Measurements from ENCODE around the gene PCDHGC3.

Gene PCDHGC3

DNA sequence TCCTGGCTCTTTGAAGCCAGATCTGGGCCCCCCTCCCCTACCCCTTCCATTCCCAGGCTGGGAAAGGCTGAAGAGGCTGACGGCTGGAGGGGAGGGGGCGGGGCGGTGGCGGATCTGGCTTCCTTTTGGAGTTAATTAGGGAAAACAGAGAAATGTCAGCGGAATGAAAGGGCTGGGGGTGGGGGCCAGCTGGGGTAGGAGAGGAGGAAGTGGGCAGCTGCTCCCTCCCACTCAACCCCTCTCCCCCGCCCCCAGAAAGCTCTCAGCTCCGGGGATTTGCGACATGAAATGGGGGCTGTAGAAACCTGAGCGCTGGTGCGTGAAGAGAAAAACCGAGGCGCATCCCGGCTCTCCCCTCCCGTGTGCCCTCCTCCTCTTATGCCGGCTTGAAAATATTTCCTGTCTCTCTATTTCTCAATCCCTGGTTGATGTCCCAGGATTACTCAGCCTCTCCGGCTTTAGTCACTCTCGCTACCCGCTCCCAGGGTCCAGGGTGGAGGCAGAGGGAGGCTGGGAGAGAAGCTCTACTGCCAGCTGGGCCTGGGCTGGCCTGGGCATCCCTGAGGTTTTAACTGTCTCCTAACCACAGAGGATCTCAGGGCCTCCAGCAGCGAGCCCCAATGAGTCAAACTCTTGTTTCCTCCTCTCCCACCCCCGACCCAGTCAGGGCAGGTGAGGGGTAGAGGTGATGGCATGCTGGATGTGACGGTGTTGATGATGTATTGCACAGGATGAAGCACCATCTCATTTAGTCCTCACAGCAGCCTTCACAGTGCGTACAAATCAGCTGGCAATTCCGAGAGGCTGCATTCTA lies 33.2 kb downstream of the PCDHGC3 start:
- DNase-seq = peak; percentile 12

DNA sequence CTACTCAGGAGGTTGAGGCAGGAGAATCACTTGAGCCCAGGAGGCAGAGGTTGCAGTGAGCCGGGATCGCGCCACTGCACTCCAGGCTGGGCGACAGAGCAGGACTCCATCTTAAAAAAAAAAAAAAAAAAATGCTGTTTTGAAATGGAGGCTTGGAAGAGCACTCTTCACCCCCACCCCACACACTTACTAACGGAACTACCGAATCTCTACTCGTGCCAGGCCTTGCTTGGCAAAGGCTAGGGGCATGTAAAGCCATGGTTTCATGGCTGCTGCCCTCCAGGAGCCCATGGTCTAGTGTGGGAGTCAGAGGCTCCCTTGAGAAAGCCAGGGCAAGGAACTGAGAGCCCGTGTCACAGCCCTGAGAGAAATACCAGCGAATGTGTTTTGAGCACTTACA lies 34.4 kb downstream of the PCDHGC3 start:
- no peak for DNase-seq

DNA sequence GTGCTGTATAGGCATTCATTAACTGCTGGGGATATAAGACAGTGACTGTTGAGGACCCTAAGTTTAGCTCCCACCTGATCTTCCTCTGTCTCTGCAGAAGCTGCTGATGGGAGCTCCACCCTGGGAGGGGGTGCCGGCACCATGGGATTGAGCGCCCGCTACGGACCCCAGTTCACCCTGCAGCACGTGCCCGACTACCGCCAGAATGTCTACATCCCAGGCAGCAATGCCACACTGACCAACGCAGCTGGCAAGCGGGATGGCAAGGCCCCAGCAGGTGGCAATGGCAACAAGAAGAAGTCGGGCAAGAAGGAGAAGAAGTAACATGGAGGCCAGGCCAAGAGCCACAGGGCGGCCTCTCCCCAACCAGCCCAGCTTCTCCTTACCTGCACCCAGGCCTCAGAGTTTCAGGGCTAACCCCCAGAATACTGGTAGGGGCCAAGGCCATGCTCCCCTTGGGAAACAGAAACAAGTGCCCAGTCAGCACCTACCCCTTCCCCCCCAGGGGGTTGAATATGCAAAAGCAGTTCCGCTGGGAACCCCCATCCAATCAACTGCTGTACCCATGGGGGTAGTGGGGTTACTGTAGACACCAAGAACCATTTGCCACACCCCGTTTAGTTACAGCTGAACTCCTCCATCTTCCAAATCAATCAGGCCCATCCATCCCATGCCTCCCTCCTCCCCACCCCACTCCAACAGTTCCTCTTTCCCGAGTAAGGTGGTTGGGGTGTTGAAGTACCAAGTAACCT lies 35.3 kb downstream of the PCDHGC3 start:
- DNase-seq = no peak

DNA sequence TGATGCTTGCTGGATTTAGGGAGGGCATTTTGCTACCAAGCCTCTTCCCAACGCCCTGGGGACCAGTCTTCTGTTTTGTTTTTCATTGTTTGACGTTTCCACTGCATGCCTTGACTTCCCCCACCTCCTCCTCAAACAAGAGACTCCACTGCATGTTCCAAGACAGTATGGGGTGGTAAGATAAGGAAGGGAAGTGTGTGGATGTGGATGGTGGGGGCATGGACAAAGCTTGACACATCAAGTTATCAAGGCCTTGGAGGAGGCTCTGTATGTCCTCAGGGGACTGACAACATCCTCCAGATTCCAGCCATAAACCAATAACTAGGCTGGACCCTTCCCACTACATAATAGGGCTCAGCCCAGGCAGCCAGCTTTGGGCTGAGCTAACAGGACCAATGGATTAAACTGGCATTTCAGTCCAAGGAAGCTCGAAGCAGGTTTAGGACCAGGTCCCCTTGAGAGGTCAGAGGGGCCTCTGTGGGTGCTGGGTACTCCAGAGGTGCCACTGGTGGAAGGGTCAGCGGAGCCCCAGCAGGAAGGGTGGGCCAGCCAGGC lies 36.1 kb downstream of the PCDHGC3 start:
- no peak for DNase-seq

DNA sequence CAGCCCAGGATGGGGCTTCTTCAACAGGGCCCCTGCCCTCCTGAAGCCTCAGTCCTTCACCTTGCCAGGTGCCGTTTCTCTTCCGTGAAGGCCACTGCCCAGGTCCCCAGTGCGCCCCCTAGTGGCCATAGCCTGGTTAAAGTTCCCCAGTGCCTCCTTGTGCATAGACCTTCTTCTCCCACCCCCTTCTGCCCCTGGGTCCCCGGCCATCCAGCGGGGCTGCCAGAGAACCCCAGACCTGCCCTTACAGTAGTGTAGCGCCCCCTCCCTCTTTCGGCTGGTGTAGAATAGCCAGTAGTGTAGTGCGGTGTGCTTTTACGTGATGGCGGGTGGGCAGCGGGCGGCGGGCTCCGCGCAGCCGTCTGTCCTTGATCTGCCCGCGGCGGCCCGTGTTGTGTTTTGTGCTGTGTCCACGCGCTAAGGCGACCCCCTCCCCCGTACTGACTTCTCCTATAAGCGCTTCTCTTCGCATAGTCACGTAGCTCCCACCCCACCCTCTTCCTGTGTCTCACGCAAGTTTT lies 36.7 kb downstream of the PCDHGC3 start:
- peak; percentile 45 for DNase-seq

DNA sequence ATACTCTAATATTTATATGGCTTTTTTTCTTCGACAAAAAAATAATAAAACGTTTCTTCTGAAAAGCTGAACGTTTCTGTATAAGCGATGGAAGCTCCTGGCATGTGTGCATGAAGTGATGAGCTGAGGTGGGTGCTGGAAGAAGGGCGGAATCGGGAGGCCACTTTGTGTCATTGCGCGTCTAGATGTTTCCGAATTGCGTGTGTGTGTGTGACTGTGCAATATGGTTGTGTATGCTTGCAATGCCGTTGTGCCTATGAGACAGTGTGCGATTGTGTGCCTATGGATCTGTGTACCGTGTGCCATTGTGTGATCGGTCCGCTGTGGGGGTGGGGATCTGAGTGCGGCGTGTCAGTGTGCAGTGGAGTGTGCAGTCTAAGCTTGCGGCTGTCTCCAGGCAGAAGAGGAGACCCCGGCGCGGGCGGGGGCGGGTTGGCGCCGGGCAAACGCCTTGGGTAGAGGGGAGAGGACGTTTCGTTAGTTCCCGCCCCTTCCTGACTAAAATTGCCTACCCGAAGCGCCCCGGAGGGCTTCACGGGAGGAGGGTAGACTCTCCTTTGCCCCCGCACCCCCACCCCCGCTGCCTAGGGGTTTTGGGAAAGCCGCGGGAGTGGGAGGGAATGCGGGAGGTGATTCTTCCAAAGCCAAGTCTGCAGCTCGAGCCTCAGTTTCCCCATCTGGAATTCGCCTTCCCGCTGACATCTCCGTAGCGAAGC lies 37.3 kb downstream of the PCDHGC3 start:
- DNase-seq = peak; percentile 56

DNA sequence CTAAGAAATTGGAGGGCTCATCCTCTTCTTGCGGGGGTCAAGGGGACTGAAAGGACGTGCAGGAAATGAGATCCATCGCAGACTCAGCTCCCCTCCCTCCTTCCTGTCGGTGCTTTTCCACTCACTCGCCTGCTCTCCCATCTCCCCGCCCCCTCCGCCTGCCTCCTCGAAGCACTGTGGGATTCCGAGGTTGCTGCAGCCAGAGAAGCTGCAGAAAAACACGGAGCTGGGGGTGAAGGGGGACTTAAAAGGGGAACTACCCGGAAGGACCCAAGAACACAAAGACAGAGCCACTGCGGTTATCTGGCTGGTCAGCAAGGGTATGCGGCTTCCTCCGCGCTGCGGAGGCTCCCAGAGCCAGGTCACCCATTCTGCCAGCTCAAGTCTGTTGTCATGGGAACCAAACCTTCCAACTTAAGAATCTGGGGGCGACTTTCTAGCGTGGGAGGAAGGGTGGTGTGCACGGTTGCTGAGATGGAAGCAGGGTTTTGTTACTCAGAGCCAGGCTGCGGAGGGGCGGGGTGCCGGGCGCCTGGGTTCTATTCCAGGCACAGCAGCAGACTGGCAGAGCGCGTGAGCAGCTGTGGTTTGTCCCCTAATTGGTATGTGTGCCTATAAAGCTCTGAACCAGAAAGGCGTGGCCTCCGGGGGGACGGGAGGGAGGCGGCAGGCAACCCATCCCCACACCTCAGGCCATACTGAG lies 38.0 kb downstream of the PCDHGC3 start:
- peak; percentile 54 for DNase-seq

DNA sequence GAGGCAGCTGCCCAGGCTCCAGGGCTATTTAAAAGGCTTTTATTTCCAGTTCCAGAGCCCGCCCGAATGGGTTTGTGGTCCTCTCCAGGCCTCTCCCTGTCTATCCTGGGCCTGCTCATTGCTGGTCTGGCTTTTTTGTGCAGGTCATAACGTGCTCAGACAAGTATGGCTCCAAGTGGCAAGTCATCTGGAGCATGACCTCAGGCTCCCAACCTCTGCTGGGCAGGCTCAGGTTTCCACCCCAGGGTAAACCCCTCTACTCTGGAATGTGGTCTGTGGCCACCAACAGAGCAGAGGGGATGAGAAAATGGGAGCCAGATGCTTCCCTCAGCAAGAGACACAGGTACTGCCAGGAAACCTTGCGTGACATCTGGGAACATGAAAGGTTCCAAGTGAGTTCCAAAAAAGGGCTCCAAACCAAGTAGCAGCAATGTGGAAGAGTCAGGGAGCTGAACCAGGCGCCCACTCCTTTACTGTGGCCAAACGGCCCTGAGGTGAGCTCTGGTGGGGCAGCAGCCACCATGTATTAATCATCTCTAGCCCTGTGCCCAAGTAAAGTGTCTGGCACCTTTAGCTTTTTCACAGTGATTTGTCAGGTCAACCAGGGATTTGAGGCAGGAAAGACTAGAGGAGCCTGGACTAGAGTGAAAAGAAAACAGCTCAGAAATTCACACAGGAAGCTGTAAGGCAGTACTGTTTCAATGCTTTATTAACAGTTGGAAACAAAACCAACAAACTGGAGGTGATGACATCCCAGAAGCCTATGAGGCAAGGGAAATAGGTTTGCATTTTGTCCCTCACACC lies 38.8 kb downstream of the PCDHGC3 start:
- DNase-seq = no peak

DNA sequence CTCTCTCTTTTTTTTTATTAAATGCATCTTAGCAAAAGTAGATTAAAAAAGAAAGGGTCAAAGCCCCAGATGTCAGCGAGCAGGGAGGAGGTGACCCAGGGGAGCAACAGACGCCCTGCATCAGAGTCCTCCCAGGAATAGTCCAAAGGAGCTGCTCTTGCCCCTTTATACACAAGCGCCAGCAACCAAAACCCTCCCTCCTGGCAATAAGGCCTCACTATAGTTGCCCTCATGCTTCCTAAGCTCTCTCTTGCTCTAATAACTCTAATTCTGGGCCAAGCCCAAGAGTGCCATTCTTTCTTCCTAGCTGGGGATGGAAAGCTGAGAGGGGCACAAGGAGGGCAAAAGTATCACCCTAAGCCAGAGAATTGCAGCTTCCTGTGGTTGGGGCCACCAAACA lies 39.4 kb downstream of the PCDHGC3 start:
- no peak for DNase-seq

DNA sequence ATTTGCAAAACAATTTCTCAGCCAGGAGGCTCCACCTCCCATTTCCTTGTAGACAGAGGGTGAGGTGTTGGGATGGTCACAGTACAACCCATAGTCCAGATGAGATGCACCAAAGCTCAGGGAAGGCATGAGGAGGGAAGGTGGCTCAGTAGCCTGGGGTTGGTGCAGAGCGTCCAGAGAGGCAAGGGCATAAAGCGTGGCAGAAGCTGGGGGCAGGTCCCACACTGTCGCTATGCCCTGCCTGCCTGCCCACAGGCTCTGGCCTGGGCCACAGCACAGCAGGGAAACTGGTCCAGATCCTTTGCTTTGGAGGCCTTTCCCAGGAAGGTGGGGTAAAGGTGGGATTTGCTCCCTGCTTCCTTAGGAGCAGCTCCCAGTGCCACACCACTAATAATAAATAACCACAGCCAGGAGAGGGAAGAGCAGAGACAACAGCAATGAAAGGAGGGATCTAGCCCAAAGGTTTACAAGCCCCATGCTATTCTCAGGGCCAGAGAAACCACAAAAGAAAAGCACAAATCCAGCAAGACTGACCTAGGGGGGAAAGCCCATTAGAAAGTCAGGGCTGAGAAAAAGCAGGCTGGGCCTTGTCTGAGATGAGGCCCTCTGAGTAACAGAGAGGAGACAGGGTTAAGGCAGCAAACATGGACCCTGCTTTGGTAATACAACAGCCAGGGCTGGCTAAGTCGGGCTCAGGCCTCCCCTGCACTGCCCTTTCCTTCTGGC lies 40.3 kb downstream of the PCDHGC3 start:
- no peak for DNase-seq

DNA sequence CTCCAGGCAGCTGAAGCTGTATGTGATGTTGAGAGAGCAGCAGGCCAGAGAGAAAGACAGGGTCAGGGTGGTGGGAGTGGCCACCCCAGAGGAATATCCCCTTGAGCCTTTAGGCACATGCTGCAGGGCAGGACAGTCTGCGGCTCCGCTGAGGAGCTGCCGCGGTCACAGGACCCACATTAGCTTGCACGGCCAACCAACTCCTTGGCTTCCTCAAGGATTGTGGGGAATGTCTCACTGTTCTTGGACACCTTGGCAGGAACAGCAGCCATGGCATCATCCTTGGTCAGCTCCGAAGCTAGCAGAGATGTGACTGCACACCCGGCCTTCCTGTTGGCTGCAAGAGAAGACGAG lies 40.9 kb downstream of the PCDHGC3 start:
- no peak for DNase-seq

DNA sequence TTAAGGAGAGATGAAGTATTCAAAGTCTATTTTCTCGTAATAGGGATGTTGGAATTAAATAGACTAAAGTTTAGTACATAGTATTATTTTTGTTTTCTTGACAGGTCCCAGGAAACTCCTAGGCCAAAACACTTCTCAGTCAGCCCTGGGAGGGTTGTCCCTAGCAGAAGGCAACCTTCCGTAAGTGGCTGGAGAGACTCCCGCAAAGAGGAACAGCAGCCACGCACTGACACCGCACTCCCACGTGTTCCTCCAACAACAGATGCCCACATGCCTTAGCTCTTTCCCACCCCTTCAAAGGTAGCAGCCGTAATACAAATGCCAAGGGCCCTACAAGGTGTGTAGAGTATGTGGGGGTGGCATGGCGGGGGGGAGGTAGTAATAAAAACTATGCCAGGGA lies 41.5 kb downstream of the PCDHGC3 start:
- DNase-seq = no peak

DNA sequence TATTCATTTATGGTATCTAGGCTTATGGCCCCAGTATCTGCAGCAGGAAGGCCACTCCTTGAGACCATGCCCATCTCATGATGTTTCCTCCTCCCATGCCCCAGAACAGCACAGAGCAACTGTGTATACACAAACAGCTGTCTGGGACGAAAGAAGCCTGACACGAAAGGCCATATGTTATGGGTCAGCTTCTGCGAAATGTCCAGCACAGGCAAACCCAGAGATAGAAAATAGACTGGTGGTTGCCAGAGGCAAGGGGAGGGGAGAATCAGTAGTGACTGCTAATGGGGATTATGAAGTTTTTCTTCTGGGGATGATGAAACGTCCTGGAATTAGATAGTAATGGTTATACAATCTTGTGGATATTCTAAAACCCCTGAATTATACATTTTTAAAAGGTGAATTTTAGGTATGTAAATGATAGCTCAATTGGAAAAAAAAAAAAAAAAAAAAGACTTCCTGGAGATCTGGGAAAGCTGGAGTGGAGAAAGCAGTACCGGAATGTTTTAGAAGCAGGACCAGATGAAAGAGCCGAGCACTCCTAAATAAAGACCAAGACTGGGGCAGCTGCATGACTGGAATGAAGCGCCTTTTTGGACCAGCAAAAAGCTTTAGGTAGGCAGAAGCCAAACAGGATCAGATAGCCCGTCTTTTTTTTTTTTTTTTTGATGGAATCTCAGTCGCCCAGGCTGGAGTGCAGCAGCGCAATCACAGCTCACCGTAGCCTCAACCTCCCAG lies 42.3 kb downstream of the PCDHGC3 start:
- no peak for DNase-seq

DNA sequence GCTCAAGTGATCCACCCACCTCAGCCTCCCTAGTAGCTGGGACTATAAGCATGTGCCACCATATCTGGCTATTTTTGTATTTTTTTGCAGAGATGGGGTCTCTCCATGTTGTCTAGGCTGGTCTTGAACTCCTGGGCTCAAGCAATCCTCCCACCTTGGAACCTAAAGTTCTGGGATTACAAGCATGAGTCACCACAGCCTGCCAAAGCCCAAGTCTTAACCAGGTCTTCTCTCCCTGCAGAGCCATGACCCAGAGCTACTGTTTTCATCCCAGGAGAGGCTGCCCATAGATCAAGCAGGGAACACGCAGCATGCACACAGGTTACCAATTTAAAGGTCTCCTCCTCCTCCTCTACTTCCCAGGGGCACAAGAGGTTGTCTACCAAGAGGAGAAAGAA lies 42.9 kb downstream of the PCDHGC3 start:
- no peak for DNase-seq

DNA sequence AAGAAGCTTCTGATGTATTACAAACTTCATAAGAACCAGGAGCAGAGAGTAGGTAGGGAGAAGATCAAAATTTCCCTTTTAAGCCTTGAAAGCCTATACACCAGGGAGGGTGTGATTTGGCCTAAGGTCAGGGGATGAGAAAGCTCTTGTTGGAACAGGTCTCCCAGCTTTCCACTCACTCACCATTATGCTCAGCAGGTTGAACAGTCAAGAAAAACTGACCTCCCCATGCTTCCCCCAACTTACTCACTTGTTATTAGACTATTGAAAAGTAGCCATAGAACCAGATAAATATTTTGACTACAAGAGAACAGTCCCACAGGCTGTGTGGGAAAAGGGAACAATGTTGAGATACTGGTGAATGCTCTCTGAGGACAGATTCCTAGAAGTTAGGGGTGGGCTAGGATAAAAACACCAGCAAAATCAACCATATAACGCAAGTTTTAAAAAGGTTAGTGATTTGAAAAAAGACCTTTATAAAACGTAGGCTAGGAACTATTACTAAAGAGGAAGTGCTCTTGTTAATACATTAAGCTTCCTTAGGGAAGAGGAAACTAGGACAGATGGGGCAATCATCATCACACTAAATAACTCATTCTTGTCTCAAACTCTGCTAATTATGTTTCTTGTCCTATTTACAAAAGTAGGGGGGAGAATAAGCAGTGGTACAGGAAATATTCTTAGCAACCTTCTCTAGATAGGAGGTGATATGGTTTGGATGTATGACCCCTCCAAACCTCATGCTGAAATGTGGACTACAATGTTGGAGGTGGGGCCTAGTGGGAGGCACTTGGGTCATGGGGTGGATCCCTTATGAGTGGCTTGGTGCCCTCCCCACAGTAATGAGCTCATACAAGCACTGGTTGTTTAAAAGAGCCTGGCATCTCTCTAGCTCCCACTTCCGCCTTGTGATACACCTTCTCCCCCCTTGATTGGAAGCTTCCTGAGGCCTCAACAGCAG lies 44.1 kb downstream of the PCDHGC3 start:
- no peak for DNase-seq

DNA sequence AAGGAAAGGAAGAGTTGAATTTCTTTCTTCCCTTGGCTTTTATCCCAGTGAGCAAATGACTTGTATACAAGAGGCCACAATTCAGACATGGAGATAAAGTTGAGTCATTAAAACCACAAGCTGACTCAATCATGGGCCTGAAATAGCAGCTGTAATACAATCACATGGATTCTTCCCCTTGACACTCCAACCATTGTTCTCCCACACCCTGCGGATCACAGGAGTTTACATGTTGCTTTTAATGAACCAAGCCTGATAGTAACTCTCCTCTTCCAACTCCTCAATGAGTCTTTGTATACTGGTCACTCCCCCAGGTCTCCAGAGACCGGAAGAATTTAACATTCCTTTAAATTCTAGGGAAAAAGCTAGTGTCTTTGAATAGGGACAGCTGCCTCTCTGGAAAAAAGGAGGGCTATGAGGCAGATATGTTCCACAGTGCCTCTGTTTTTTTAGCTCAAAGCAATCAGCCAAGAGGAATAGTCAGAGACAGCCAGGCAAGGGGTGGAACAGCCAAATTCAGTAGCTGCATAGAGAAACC lies 45.5 kb downstream of the PCDHGC3 start:
- no peak for DNase-seq

DNA sequence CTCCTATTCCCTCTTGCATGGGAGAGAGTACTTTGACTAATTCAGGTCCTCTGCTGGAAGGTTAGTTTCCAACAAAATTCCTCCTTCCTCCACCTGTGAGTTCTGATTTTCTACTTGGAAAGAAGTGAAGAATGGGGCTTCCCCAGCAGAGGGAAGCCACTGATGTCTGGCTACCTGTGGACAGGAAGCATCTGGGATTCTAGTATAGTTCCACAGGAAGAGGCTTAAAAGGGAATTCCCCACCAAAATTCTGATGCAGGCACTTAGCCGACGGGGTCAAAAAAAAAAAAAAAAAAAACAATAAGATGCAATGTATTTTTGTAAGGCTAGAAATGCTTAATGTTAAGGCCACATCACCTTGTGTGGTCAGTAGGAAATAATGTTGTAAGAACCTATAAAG lies 46.5 kb downstream of the PCDHGC3 start:
- no peak for DNase-seq

DNA sequence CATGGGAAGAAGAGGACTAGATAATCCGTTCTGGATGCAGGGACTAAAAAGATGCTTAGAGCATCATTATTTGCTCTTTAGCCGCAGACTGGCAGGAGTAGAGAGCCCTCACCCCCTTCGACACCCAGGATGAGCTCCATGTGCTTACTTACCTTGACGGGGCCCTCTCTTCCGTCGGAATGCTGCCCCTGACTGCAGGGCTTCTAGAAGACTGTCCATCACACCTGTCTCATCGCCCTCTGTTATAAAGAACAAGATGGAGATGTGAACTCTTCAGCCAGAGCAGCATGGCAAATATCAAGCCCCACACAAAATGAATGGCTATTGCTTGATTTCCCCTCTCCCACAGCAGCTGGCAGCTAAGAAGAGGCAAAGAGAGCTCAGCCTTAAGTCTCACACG lies 48.2 kb downstream of the PCDHGC3 start:
- DNase-seq = no peak
